MM.1S (cell line): ENCODE measurements around the gene GZMA.

Experiments used
- DNase-seq: peaks from one replicate; pipeline ENCODE4 v3.0.0-alpha.2; 2015
- H2AFZ ChIP-seq: fragments of 300-600 bp; sonication (generic); 2 replicates; pipeline ENCODE4 v1.6.0; 2016; ENCODE audit warnings: antibody characterized with exemption, low read length
- H3F3A ChIP-seq: fragments of 300-600 bp; sonication (generic); 2 replicates; pipeline ENCODE4 v1.6.1; 2016; ENCODE audit warnings: mild to moderate bottlenecking, antibody characterized with exemption, low read length, moderate library complexity, mixed read lengths; ENCODE audit not compliant: insufficient read depth
- H3K27ac ChIP-seq: fragments of 300-600 bp; sonication (generic); 2 replicates; pipeline ENCODE4 v1.5.1; 2016; ENCODE audit warnings: mild to moderate bottlenecking, low read length
- H3K27me3 ChIP-seq: fragments of 300-600 bp; sonication (generic); replicated peaks from 2 replicates; pipeline ENCODE4 v1.6.0; 2016; ENCODE audit warnings: low read length; ENCODE audit not compliant: insufficient read depth
- H3K36me3 ChIP-seq: fragments of 300-600 bp; sonication (generic); replicated peaks from 2 replicates; pipeline ENCODE4 v1.6.1; 2016; ENCODE audit warnings: mild to moderate bottlenecking, low read length, mixed read lengths; ENCODE audit not compliant: insufficient read depth
- H3K4me1 ChIP-seq: fragments of 300-600 bp; sonication (generic); 2 replicates; pipeline ENCODE4 v1.6.1; 2016; ENCODE audit warnings: low read length, mixed read lengths
- H3K4me2 ChIP-seq: fragments of 300-600 bp; sonication (generic); 2 replicates; pipeline ENCODE4 v1.6.0; 2016; ENCODE audit warnings: low read depth, low read length
- H3K4me3 ChIP-seq: fragments of 300-600 bp; sonication (generic); 2 replicates; pipeline ENCODE4 v1.5.1; 2016; ENCODE audit warnings: low read length, mixed read lengths
- H3K79me2 ChIP-seq: fragments of 300-600 bp; sonication (generic); 2 replicates; pipeline ENCODE4 v1.6.1; 2016; ENCODE audit warnings: mixed run types, low read length, mixed read lengths
- H3K9ac ChIP-seq: fragments of 300-600 bp; sonication (generic); 2 replicates; pipeline ENCODE4 v1.6.1; 2016; ENCODE audit warnings: low read length, mixed read lengths
- H3K9me2 ChIP-seq: fragments of 300-600 bp; sonication (generic); replicated peaks from 2 replicates; pipeline ENCODE4 v1.6.1; 2016; ENCODE audit warnings: mild to moderate bottlenecking, low read length, mixed read lengths; ENCODE audit not compliant: insufficient read depth
- H3K9me3 ChIP-seq: fragments of 300-600 bp; sonication (generic); replicated peaks from 2 replicates; pipeline ENCODE4 v1.6.1; 2016; ENCODE audit warnings: mild to moderate bottlenecking, low read length, mixed read lengths; ENCODE audit not compliant: insufficient read depth
- H4K20me1 ChIP-seq: fragments of 300-600 bp; sonication (generic); 2 replicates; pipeline ENCODE4 v1.6.1; 2016; ENCODE audit warnings: mild to moderate bottlenecking, low read length, moderate library complexity, mixed read lengths; ENCODE audit not compliant: insufficient read depth
- CTCF ChIP-seq: fragments of 300-600 bp; sonication (generic); IDR thresholded peaks from 2 replicates; pipeline ENCODE4 v1.5.1; 2016; ENCODE audit warnings: antibody characterized with exemption, low read length, mixed read lengths
- EZH2 ChIP-seq: fragments of 300-600 bp; sonication (generic); optimal IDR thresholded peaks from 2 replicates; pipeline ENCODE3; 2017; ENCODE audit warnings: low read depth, mild to moderate bottlenecking, antibody characterized with exemption, low read length, mixed read lengths
- EZH2phosphoT487 ChIP-seq: fragments of 300-600 bp; sonication (generic); IDR thresholded peaks from 2 replicates; pipeline ENCODE4 v1.6.1; 2018; ENCODE audit warnings: antibody characterized with exemption, low read length

The GZMA gene

GRCh38 chr5:55146080-55146479, 43.6 kb downstream of the GZMA start:
- DNase-seq, result no peak
- H3K4me1 ChIP-seq, result 0 out of 2 replicates have a peak, but pooled peaks cover 4% of the 10 kb centered on the region
- no peaks in the 10 kb centered on the region for H3K36me3 ChIP-seq
- no peaks in the 10 kb centered on the region for H3K27me3 ChIP-seq
- peak overlapping the region; percentile 40; the same call in 1 of the 2 replicates for H3K4me2 ChIP-seq
- H3K9me2 ChIP-seq, result no peaks in the 10 kb centered on the region
- TF ChIP-seq CTCF (no peak), EZH2 (no peak), EZH2phosphoT487 (no peak)
- no peak overlapping the region for H3K9ac ChIP-seq
- no peak overlapping the region for H3K4me3 ChIP-seq
- no peaks in the 10 kb centered on the region for H4K20me1 ChIP-seq
- H3K9me3 ChIP-seq, result no peaks in the 10 kb centered on the region
- H3K27ac ChIP-seq, result no peak overlapping the region
- H2AFZ ChIP-seq, result no peak overlapping the region
- H3F3A ChIP-seq, result no peaks in the 10 kb centered on the region
- H3K79me2 ChIP-seq, result no peaks in the 10 kb centered on the region

- Histone ChIP-seq H4K20me1 (no peaks in the 10 kb centered on the region), H3K4me3 (no peak overlapping the region), H3K4me1 (0 out of 2 replicates have a peak, but pooled peaks cover 4% of the 10 kb centered on the region), H3K27ac (no peak overlapping the region), H3F3A (no peaks in the 10 kb centered on the region), H2AFZ (no peak overlapping the region), H3K9me3 (no peaks in the 10 kb centered on the region), H3K27me3 (no peaks in the 10 kb centered on the region), H3K9ac (no peak overlapping the region), H3K4me2 (peak overlapping the region; percentile 40; the same call in 1 of the 2 replicates), H3K79me2 (no peaks in the 10 kb centered on the region), H3K9me2 (no peaks in the 10 kb centered on the region), H3K36me3 (no peaks in the 10 kb centered on the region)
- TF ChIP-seq EZH2 (no peak), CTCF (peak; percentile 96)
- DNase-seq, result peak; percentile 88
Measured at GRCh38 chr5:55146543-55147151, 44.2 kb downstream of the GZMA start.

- Histone ChIP-seq H3K27ac (no peak overlapping the region), H3K9me2 (no peaks in the 10 kb centered on the region), H3K9me3 (no peaks in the 10 kb centered on the region), H3F3A (no peaks in the 10 kb centered on the region), H3K79me2 (no peaks in the 10 kb centered on the region), H3K27me3 (no peaks in the 10 kb centered on the region), H2AFZ (no peak overlapping the region), H3K36me3 (no peaks in the 10 kb centered on the region), H3K4me1 (0 out of 2 replicates have a peak, but pooled peaks cover 4% of the 10 kb centered on the region), H3K9ac (no peak overlapping the region), H3K4me2 (no peak overlapping the region), H3K4me3 (no peak overlapping the region), H4K20me1 (no peaks in the 10 kb centered on the region)
- DNase-seq, result no peak
- TF ChIP-seq CTCF (no peak), EZH2 (no peak), EZH2phosphoT487 (no peak)
Measured at GRCh38 chr5:55149308-55149795, 46.9 kb downstream of the GZMA start.
